Smooth muscle cell of the coronary artery (primary cell): ENCODE measurements around the gene VN1R4. TPM values are rescaled to one million over a fixed set of nuclear protein-coding genes. Genes with fewer than 3 reads are reported as not detected.

Experiments
- total RNA-seq: library from RNA; depleted of rRNA; stranded (reverse); fragments of >200 nt; gene quantifications from 2 replicates; pipeline ENCODE4 v1.2.3, GENCODE V29; 2014; ENCODE audit warnings: low replicate concordance

Gene VN1R4, protein sequence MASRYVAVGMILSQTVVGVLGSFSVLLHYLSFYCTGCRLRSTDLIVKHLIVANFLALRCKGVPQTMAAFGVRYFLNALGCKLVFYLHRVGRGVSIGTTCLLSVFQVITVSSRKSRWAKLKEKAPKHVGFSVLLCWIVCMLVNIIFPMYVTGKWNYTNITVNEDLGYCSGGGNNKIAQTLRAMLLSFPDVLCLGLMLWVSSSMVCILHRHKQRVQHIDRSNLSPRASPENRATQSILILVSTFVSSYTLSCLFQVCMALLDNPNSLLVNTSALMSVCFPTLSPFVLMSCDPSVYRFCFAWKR
- not detected in 2 replicates for total RNA-seq

DNA sequence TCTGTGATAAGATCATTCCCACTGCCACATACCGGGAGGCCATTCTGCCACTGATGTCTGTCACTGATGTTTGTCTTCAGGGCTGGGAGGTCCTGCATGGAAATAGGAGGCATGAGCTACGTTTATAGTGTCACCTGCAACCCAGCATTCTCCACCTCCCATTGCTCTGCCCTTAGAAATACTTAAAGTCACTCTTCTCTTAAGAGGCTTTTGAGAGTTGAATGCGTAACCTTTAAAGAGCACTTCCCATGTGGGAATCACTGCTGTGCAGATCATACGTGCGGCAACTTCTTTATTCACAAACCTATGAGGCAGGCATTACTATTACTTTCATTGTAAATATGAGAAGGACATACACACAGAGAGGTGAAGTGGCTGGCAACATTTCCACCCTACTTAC lies at the start of gene VN1R4:
VN1R4 (minus strand) TSS at position 101 of the 400 bp plus-strand sequence; CDS start at position 43, 58 bp downstream.

DNA sequence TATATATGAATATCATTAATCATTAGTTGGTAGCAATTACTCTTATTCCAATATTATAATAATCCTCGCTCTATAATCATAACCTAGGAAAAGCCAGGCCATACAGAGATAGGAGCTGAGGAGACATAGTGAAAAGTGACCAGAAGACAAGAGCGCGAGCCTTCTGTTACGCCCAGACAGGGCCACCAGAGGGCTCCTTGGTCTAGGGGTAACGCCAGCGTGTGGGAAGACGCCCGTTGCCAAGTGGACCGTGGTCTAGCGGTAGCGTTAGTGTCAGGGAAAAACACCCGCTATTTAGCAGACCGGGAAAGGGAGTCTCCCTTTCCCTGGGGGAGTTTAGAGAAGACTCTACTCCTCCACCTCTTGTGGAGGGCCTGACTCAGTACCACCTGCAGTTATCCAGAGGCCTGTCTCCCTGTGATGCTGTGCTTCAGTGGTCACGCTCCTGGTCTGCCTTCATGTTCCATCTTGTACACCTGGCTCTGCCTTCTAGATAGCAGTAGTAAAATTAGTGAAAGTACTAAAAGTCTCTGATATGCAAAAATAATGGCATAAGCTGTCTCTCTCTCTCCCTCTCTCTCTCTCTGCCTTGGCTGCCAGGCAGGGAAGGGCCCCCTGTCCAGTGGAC lies 9.7 kb downstream of the VN1R4 start, which contains the start of gene VN1R2:
VN1R2 (plus strand) TSS at position 578 of the 628 bp plus-strand sequence. CDS start 84 bp downstream, outside the sequence.

DNA sequence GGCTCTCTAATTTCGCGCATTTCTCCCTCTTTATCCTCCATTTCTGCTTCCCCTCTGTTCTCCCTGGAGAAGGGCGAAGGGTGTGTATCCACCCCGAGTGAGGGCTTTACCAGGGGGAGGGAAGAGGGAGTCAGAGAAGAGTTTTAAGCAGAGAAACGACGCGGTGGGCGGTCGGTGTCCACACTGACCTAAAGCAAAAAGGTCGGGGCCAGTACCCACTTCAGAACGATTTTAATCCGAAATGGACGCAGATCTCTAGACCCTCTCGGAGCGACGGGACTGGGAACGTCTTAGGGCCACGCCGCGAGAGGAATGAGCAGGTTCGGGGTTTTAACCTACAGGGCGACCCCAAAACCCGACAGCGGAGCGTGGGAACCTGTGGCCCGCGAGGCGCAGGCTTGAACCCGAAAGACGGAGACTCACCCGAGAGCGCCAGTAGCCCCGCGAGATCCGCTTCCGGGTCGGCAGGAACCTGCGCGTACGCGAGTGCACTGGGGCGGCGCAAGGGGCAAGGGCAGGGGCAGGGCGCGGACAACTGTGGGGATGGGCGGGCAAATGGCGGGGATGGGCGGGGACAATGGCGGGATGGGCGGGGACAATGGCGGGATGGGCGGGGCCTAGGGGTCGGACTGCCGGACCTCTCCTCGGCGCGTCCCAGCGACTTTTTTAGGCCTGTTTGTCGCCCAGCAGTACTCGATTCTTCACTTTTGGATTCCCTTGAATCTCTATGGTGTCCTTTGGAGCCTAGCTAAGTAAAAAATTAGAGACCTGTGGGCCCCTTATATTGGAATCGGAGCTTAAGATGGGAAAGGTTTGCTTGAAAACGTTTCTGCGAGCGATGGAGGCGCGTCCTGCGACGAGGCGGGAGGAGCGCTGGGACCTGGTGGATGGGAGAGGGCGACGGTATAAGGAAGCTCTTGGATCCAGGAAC lies 12.8 kb downstream of the VN1R4 start, which contains the start of gene ZNF677:
ZNF677 (minus strand) TSS at position 463 of the 931 bp plus-strand sequence. CDS start 3,323 bp downstream, outside the sequence.

Other genes starting within 250 kb of the VN1R4 start
- not detected in 2 replicates for gene ERVV-2, start 223.0 kb downstream of the VN1R4 start, total RNA-seq
- gene ZNF160, start 164.3 kb downstream of the VN1R4 start, total RNA-seq, result 19.8 and 22.6 TPM in 2 replicates
- 4.1 and 7.1 TPM in 2 replicates for gene ZNF415, start 134.8 kb downstream of the VN1R4 start, total RNA-seq
- 5.4 and 6.1 TPM in 2 replicates for gene ZNF347, start 108.7 kb downstream of the VN1R4 start, total RNA-seq
- gene ZNF665, start 74.4 kb downstream of the VN1R4 start, total RNA-seq, result 2.3 TPM in 2 replicates
- 6.0 and 15.6 TPM in 2 replicates for gene ZNF677, start 12.8 kb downstream of the VN1R4 start, total RNA-seq
- 0.08 TPM in 1 of 2 replicates, not detected in the other for gene VN1R2, start 9.4 kb downstream of the VN1R4 start, total RNA-seq
- gene ZNF845, start 66.0 kb upstream of the VN1R4 start, total RNA-seq, result 6.0 and 7.1 TPM in 2 replicates
- gene ZNF525, start 98.0 kb upstream of the VN1R4 start, total RNA-seq, result 7.0 TPM in 2 replicates
- 8.9 and 10.2 TPM in 2 replicates for gene ZNF765, start 127.4 kb upstream of the VN1R4 start, total RNA-seq
- 9.0 and 9.8 TPM in 2 replicates for gene ZNF761, start 164.3 kb upstream of the VN1R4 start, total RNA-seq
- gene ZNF813, start 200.0 kb upstream of the VN1R4 start, total RNA-seq, result 3.2 and 3.7 TPM in 2 replicates